ENCODE results near the gene KCTD13.

KCTD13 gene

GRCh38 chr16:29899516-29900101, 26.4 kb downstream of the KCTD13 start, which contains the start of gene SEZ6L2:
Gene SEZ6L2 (minus strand): TSS chr16:29899550. CDS start chr16:29899019, 531 bp downstream.
- 0 out of 2 replicates have a peak, but pooled peaks have one; percentile 34 for TF ChIP-seq CTCF (IDR thresholded peaks at IDR 0.05)

- TF ChIP-seq CTCF (IDR thresholded peaks at IDR 0.05): no peak
Observed at GRCh38 chr16:29898804-29899515, 27.1 kb downstream of the KCTD13 start.

GRCh38 chr16:29898135-29898803, 27.8 kb downstream of the KCTD13 start:
- TF ChIP-seq CTCF (IDR thresholded peaks at IDR 0.05): no peak

- TF ChIP-seq CTCF (IDR thresholded peaks at IDR 0.05): no peak
Observed at GRCh38 chr16:29897333-29897732, 28.7 kb downstream of the KCTD13 start.

GRCh38 chr16:29896841-29897240, 29.2 kb downstream of the KCTD13 start:
- TF ChIP-seq CTCF (IDR thresholded peaks at IDR 0.05): no peak

- no peak for TF ChIP-seq CTCF (IDR thresholded peaks at IDR 0.05)
Observed at GRCh38 chr16:29894352-29894751, 31.7 kb downstream of the KCTD13 start.

- no peak for TF ChIP-seq CTCF (IDR thresholded peaks at IDR 0.05)
Observed at GRCh38 chr16:29893553-29893952, 32.5 kb downstream of the KCTD13 start.
